ENCODE results near the gene HAO1. TPM values are rescaled to one million over a fixed set of nuclear protein-coding genes. Genes with fewer than 3 reads are reported as not detected.

The HAO1 gene
- total and polyA plus RNA-seq, 2 of the 4 experiments (the other 2 are of a cell fraction), result not detected

- H2AFZ ChIP-seq (replicated peaks; ENCODE audit: low read length, poor library complexity), result no peak overlapping the region
- H3K27me3 ChIP-seq (ENCODE audit: control insufficient read depth, insufficient read depth, low read length), result no peaks in the 10 kb centered on the region; the same call in 1 of the 2 replicates
- H3K36me3 ChIP-seq (ENCODE audit: control insufficient read depth, insufficient read depth, low read length), result no peaks in the 10 kb centered on the region
- H3K4me3 ChIP-seq (ENCODE audit: insufficient read depth, low read depth, low read length), result no peak overlapping the region
- no CpG with 5 or more reads among the region's 2 CpGs for WGBS, 2 experiments (ENCODE audit: extremely low coverage in 2 of 2, insufficient read length in 1 of 2)
- no peak overlapping the region for H3K4ac ChIP-seq (ENCODE audit: low read depth, low read length)
- intact Hi-C loops (cut with micrococcal nuclease) (no loop called here), in situ Hi-C loops (cut with MboI; ENCODE audit: low sequenced_read_pairs) (loop anchor here (10.0 kb wide), 1 partner anchor 1015 kb away; no protein-coding TSS in a partner anchor), dilution Hi-C loops (cut with HindIII; ENCODE audit: low sequenced_read_pairs, unreplicated experiment) (no loop called here)
- TF ChIP-seq POLR2A (IDR thresholded peaks at IDR 0.05; ENCODE audit: low read depth, low read length) (no peak), RFX5 (IDR thresholded peaks at IDR 0.05; ENCODE audit: low read depth, low read length) (no peak), RCOR1 (IDR thresholded peaks at IDR 0.05; ENCODE audit: insufficient replicate concordance, low read length) (no peak), RAD21 (IDR thresholded peaks at IDR 0.05; ENCODE audit: low read length) (no peak), CTCF (conservative IDR thresholded peaks at IDR 0.05; ENCODE audit: low read depth, low read length) (no peak), FOS (IDR thresholded peaks at IDR 0.05; ENCODE audit: low read depth, low read length) (no peak), ELK1 (IDR thresholded peaks at IDR 0.05; ENCODE audit: borderline replicate concordance, low read depth, low read length) (no peak), CHD1 (IDR thresholded peaks at IDR 0.05; ENCODE audit: low read depth, low read length) (no peak), MAZ (IDR thresholded peaks at IDR 0.05; ENCODE audit: borderline replicate concordance, low read depth, low read length) (no peak), CEBPB (IDR thresholded peaks at IDR 0.05; ENCODE audit: low read depth, low read length) (no peak), NFE2L2 (IDR thresholded peaks at IDR 0.05; ENCODE audit: low read depth, low read length) (no peak)
- no peak overlapping the region for H4K5ac ChIP-seq (ENCODE audit: low read depth, low read length)
- no peak overlapping the region for H2AK5ac ChIP-seq (ENCODE audit: low read depth, low read length)
- no peaks in the 10 kb centered on the region for H3K9me1 ChIP-seq (ENCODE audit: insufficient read depth, low read length)
- no peak overlapping the region for H2BK20ac ChIP-seq (ENCODE audit: low read depth, low read length)
- no peak overlapping the region for H2BK15ac ChIP-seq (ENCODE audit: low read depth, low read length)
- H2AK9ac ChIP-seq (replicated peaks; ENCODE audit: low read depth, low read length, poor library complexity), result no peak overlapping the region
- H3K14ac ChIP-seq (replicated peaks; ENCODE audit: low read depth, low read length), result no peak overlapping the region
- BruUV-seq (replicated peaks), result no TSS peak
- ChIA-PET CTCF (no interaction called here), POLR2A (ENCODE audit: unreplicated experiment) (no interaction called here)
- ATAC-seq (ENCODE audit: low read depth) (no peak), DNase-seq (no peak)
- H2BK120ac ChIP-seq (ENCODE audit: low read depth, low read length), result no peak overlapping the region
- no peak overlapping the region for H3K4me2 ChIP-seq (ENCODE audit: low read depth, low read length)
- 0 out of 2 replicates have a peak, but pooled peaks cover 2% of the 10 kb centered on the region for H3K4me1 ChIP-seq (ENCODE audit: control insufficient read depth, insufficient read depth, low read length)
- no peak overlapping the region for H4K91ac ChIP-seq (ENCODE audit: insufficient read depth, low read depth, low read length)
- H3K56ac ChIP-seq (ENCODE audit: extremely low read depth, insufficient read depth, low read length), result no peak overlapping the region
- no peak overlapping the region for H3K18ac ChIP-seq (ENCODE audit: low read depth, low read length)
- no peak overlapping the region for H3K27ac ChIP-seq (ENCODE audit: insufficient read depth, low read length)
- H4K8ac ChIP-seq (ENCODE audit: low read depth in 2 of 2, low read length in 2 of 2), result no peak overlapping the region
- no peaks in the 10 kb centered on the region for H3K9me3 ChIP-seq (ENCODE audit: control insufficient read depth, insufficient read depth, low read length)
- H3K23ac ChIP-seq (ENCODE audit: low read depth, low read length), result no peak overlapping the region
- no peak overlapping the region for H3K9ac ChIP-seq (ENCODE audit: low read depth, low read length)
- H4K20me1 ChIP-seq (ENCODE audit: insufficient read depth, low read length), result no peaks in the 10 kb centered on the region
- H2BK5ac ChIP-seq (ENCODE audit: low read depth, low read length, poor library complexity, severe bottlenecking), result no peak overlapping the region
- no peaks in the 10 kb centered on the region for H3K79me1 ChIP-seq (ENCODE audit: low read depth in 1 of 2, low read length in 2 of 2)
These were observed 90.6 kb downstream of the HAO1 start for GRCh38 chr20:7849675-7850074.

Measured in IMR-90 (cell line).